Heart right ventricle (tissue), 16 donors: ENCODE measurements around the gene ZSWIM7. TPM values are rescaled to one million over a fixed set of nuclear protein-coding genes. Genes with fewer than 3 reads are reported as not detected.

ENCODE experiments used
- ATAC-seq, 8 donors: fragments of 200-7000 bp; cut with Tn5 transposase; one replicate each; pipeline ENCODE4 v1.9.1; 2020; ENCODE audit warnings: mild to moderate bottlenecking in 8 of 8, moderate library complexity in 8 of 8, moderate number of reproducible peaks in 1 of 8
- DNase-seq, 2 donors: peaks; one replicate each; pipeline ENCODE4 v3.0.0-alpha.2; 2020
- H3K27ac ChIP-seq, 10 donors: fragments of 200-600 bp; sonication (generic) in 2 of 10; one replicate each; pipeline versions ENCODE4 v1.5.0 to v1.8.0; 2020 to 2022; ENCODE audit warnings: mild to moderate bottlenecking in 3 of 10
- H3K27me3 ChIP-seq, 7 donors: fragments of 200-600 bp; one replicate each; pipeline ENCODE4 v1.8.0; 2021 to 2022; ENCODE audit warnings: mild to moderate bottlenecking in 2 of 7
- H3K36me3 ChIP-seq, 9 donors: fragments of 200-600 bp; sonication (generic) in 1 of 9; one replicate each; pipeline versions ENCODE4 v1.5.0 to v1.8.0; 2020 to 2022; ENCODE audit warnings: mild to moderate bottlenecking in 2 of 9
- H3K4me1 ChIP-seq, 9 donors: fragments of 200-600 bp; sonication (generic) in 1 of 9; one replicate each; pipeline versions ENCODE4 v1.5.0 to v1.8.0; 2020 to 2022; ENCODE audit warnings: mild to moderate bottlenecking in 4 of 9
- H3K4me3 ChIP-seq, 10 donors: fragments of 200-600 bp; sonication (generic) in 2 of 10; one replicate each; pipeline versions ENCODE4 v1.5.0 to v1.8.0; 2020 to 2022; ENCODE audit warnings: mild to moderate bottlenecking in 7 of 10, moderate library complexity in 2 of 10
- H3K9me3 ChIP-seq, 11 donors: fragments of 200-600 bp in 10 of 11; sonication (generic) in 2 of 11; one replicate each; pipeline versions ENCODE4 v1.5.0 to v1.8.0; 2013 to 2022; ENCODE audit warnings: mild to moderate bottlenecking in 2 of 11, control low read depth in 1 of 11, moderate library complexity in 1 of 11
- WGBS, 2 donors: extraction: QIAGEN DNeasy Blood & Tissue Kit; methylation state at CpG; one replicate each; pipeline ENCODE4 v1.1.7; 2013; ENCODE audit warnings: inconsistent platforms in 1 of 2; 5-methylcytosine and 5-hydroxymethylcytosine counted together
- intact Hi-C, 10 donors: fragments of 100-400 bp; cut with DNase I; formaldehyde crosslinking; loops; one replicate each; pipeline versions ENCODE4 v1.11.1 to v1.14.2; 2022
- polyA plus RNA-seq, 2 donors: library from polyadenylated mRNA; stranded (reverse); fragments of 200-250 nt; gene quantifications; one replicate each; pipeline ENCODE4 v1.2.3, GENCODE V29; 2013
- total RNA-seq, 10 donors: library from RNA; stranded (reverse); fragmentation: NEBNext Ultra II Directional in 3 of 10; extraction: Animal tissue kit (Norgen Biotek cat#: 25700) in 3 of 10; gene quantifications; one replicate each; pipeline versions ENCODE4 v1.2.1 to v1.2.4, GENCODE V29; 2021 to 2023
- TF ChIP-seq, protein P1 (sequence below), 9 donors: fragments of 200-600 bp; sonication (generic) in 2 of 9; IDR thresholded peaks; one replicate each; pipeline versions ENCODE4 v1.5.0 to v1.8.0; 2021 to 2022; ENCODE audit warnings: antibody characterized with exemption in 9 of 9, mild to moderate bottlenecking in 5 of 9, moderate library complexity in 1 of 9
- donor health status: Arrhythmogenic right ventricular cardiomyopathy.
- donor health status: ischemic (EF 13 %, LVEDD 7.1; RV severe dilation, severe dysfunction).
- donor health status: healthy with polysubstance abuse.
- donor health status: DM: no; HTN: yes; CAD: no.
- donor health status: DM: no; HTN: no; CAD: no.
- donor health status: ischemic (EF 25% LVEDD 6.9; RV normal size, moderate dysfunction).
- donor health status: ischemic (EF 25% LVEDD 5.7; RV mildly dilated, moderate dysfunction).
- donor health status: healthy.
- donor health status: DM: yes; HTN: yes; CAD: no.
- donor health status: Ischemic cardiomyopathy.
- donor health status: ischemic (EF 35%, LVEDD 5.7; RV mildly dilated, moderate dysfunction).
- donor health status: nonischemic (EF 11% LVEDD 7.7; RV severe dilation, severe dysfunction).
- donor health status: DM: yes; HTN: yes; CAD: no.
- donor health status: PGD.
- donor health status: ischemic (EF 29% LVEDD 5.4; RV normal size, mild dysfunction).
- donor health status: nonischemic (EF 23%, LVEDD 6.1; RV moderate dilation, normal function).

The ZSWIM7 gene
- total and polyA plus RNA-seq, 12 donors, result 28.5 to 50.7 (median 34.1) TPM

DNA sequence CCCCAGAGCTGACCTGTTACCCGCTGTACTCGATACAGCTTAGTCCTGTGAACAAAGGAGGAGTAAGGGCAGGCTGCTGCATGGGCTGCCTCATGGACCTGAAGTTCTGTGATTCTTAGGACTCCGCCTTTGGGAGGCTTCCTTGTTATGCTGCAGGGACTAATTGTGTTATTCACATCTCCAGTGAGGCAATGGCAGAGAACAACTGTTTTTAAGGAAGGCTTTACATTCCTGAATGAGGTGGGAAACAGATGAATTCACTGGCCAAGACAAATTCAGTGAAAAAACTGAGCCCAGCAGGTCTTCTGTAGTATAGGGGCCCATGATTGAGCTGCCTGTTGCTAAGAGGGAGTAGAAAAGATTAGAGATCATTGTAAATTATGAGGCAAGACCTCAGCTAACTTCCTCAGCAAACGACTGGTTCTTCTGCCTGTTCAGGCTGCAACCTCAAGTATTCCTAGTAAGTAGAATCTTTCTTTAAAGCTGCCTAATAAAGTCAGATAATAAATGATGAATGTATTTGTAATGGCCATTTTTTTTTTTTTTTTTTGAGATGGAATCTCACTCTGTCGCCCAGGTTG, 28.3 kb downstream of the ZSWIM7 start:
- no peak for ATAC-seq
- WGBS, 2 donors, result 79 to 85% methylated on average over 5 of the region's 5 CpGs
- intact Hi-C loops, result no loop called here
- Histone ChIP-seq H3K4me1 (peaks cover 0 to 16% (median 11%) of the 10 kb centered on the region in 9 donors), H3K9me3 (no peaks in the 10 kb centered on the region), H3K27me3 (no peaks in the 10 kb centered on the region), H3K4me3 (no peak overlapping the region), H3K27ac (no peak overlapping the region), H3K36me3 (peaks cover 0 to 30% (median 0%) of the 10 kb centered on the region in 9 donors)
- TF ChIP-seq, protein P1, sequence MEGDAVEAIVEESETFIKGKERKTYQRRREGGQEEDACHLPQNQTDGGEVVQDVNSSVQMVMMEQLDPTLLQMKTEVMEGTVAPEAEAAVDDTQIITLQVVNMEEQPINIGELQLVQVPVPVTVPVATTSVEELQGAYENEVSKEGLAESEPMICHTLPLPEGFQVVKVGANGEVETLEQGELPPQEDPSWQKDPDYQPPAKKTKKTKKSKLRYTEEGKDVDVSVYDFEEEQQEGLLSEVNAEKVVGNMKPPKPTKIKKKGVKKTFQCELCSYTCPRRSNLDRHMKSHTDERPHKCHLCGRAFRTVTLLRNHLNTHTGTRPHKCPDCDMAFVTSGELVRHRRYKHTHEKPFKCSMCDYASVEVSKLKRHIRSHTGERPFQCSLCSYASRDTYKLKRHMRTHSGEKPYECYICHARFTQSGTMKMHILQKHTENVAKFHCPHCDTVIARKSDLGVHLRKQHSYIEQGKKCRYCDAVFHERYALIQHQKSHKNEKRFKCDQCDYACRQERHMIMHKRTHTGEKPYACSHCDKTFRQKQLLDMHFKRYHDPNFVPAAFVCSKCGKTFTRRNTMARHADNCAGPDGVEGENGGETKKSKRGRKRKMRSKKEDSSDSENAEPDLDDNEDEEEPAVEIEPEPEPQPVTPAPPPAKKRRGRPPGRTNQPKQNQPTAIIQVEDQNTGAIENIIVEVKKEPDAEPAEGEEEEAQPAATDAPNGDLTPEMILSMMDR (IDR thresholded peaks at IDR 0.05), result no peak
- DNase-seq, result no peak

DNA sequence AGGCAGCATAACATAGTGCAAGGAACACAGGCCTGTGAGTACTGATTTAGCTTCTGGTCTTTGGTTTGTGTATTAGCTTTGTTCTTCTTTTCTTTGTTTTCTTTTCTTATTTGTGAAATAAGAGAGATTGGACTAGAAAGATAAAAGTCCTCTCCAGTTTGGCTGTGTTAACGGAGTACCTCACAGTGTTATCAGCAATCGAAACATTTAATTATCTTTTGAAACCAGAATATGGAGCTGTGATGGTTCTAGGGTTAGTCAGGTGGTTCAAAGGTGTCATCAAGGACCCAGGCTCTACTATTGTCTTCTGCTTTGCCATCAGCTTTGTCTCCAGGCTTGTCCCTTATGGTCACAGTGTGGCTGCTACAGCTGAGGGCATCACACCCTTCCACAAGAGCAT, 29.0 kb downstream of the ZSWIM7 start:
- ATAC-seq (no peak), DNase-seq (no peak)
- H3K27ac ChIP-seq, result no peak overlapping the region
- intact Hi-C loops, result no loop called here
- no peaks in the 10 kb centered on the region for H3K9me3 ChIP-seq
- TF ChIP-seq, protein P1 (IDR thresholded peaks at IDR 0.05), result no peak
- H3K4me3 ChIP-seq, result no peak overlapping the region
- peaks cover 0 to 23% (median 0%) of the 10 kb centered on the region in 9 donors for H3K36me3 ChIP-seq
- WGBS, 2 donors, result 94 to 96% methylated on average over 2 of the region's 2 CpGs
- H3K4me1 ChIP-seq, result peaks cover 0 to 23% (median 12%) of the 10 kb centered on the region in 9 donors
- no peaks in the 10 kb centered on the region for H3K27me3 ChIP-seq

DNA sequence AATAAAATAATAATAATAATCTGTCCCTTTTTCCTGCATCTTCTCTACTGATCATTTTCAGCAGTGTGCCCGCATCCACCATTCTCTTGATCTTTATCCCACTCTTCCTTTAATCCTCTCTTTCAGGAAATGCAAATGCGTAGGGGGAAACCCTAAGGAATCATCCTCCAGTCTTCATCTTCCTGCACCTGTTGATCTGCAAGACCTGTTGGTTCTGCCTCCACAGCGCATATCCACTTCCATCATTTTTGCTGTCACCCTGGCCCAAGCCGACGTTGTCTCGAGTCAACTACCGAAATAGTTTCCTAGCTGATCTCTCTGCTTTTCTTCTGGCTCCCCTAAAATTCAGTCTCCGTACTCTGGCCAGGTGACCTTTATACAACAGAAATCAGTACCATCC, 30.0 kb downstream of the ZSWIM7 start:
- TF ChIP-seq, protein P1 (IDR thresholded peaks at IDR 0.05), result no peak
- H3K27ac ChIP-seq, result no peak overlapping the region
- peaks cover 0 to 27% (median 12%) of the 10 kb centered on the region in 9 donors for H3K4me1 ChIP-seq
- H3K9me3 ChIP-seq, result no peaks in the 10 kb centered on the region
- WGBS, 2 donors, result 93 to 96% methylated on average over 8 of the region's 8 CpGs
- no peaks in the 10 kb centered on the region for H3K27me3 ChIP-seq
- no peak overlapping the region for H3K4me3 ChIP-seq
- intact Hi-C loops, result no loop called here
- ATAC-seq (no peak), DNase-seq (no peak)
- peaks cover 0 to 13% (median 0%) of the 10 kb centered on the region in 9 donors for H3K36me3 ChIP-seq

DNA sequence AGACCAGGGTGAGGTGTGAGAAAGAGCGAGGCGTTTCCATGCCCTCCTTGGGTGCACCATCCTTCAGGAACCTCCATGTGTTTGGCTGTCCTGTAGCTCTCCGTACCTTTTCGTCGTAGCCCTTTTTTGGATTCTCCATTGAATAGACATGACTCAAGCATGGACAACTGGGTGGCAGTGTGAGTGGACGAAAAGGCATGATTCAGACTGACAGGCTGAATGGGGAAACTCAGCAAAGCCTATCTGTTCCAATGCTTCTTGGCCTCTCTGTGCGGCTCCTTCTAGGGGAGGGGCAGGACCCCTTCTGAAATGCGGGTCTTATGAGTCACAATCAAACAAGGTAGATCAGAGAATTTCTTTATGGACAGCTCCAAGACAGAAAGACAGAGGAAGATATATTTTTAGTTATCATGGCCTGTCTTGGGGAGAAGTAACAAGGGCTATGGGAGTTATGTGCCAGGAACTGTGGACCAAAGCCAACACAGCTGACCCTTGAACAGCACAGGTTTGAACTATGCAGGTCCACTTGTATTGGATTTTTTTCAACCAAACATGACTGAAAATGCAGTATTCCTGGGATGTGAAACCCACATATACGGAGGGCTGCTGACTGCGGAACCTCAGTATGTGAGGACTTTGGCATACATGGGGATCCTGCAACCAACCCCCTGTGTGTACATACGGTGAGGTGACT, 31.7 kb downstream of the ZSWIM7 start:
- ATAC-seq (no peak), DNase-seq (no peak)
- peaks cover 0 to 27% (median 12%) of the 10 kb centered on the region in 9 donors for H3K4me1 ChIP-seq
- H3K27ac ChIP-seq, result no peak overlapping the region
- no peaks in the 10 kb centered on the region for H3K36me3 ChIP-seq
- TF ChIP-seq, protein P1 (IDR thresholded peaks at IDR 0.05), result no peak
- no peaks in the 10 kb centered on the region for H3K27me3 ChIP-seq
- no peak overlapping the region for H3K4me3 ChIP-seq
- intact Hi-C loops, result no loop called here
- no peaks in the 10 kb centered on the region for H3K9me3 ChIP-seq
- 91 to 93% methylated on average over 11 of the region's 11 CpGs for WGBS, 2 donors
